Hematopoietic multipotent progenitor cell treated with erythropoietin and hydrocortisone succinate and interleukin-3 and kit ligand, for 4 days (in vitro differentiated cells): ENCODE results near the gene HHATL.
A peak's percentile ranks its signal among the peaks of the same experiment; 100 is the strongest.

Source experiments
- DNase-seq: peaks from one replicate; pipeline ENCODE4 v3.0.0-alpha.2; 2015

Gene HHATL

GRCh38 chr3:42683875-42684598, 18.6 kb downstream of the HHATL start:
- peak; percentile 36 for DNase-seq

GRCh38 chr3:42682301-42683070, 20.1 kb downstream of the HHATL start:
- no peak for DNase-seq

DNA sequence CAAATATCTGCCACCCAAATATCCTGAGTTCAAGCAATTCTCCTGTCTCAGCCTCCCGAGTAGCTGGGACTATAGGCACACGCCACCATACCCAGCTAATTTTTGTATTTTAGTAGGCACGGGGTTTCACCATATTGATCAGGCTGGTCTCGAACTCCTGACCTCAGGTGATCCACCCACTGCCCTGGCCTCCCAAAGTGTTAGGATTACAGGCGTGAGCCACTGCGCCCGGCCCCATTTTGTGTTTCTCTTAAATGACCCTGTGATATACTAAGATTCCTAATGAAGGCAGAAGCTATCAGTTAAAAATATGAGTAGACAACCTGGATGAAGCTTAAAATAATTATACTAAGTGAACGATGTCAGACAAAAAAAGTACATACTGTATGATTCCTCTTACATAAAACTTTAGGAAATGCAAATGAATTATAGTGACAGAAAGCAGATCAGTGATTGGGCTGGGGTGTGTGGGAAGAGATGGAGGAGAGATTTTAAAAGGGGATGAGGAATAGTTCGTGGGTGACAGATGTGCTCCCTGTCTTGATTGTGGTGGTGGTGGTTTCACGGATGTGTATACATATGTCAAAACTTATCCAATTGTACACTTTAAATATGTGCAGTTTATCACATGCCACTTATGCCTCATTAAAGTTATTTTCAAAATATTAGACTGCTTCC, 21.1 kb downstream of the HHATL start:
- no peak for DNase-seq

DNA sequence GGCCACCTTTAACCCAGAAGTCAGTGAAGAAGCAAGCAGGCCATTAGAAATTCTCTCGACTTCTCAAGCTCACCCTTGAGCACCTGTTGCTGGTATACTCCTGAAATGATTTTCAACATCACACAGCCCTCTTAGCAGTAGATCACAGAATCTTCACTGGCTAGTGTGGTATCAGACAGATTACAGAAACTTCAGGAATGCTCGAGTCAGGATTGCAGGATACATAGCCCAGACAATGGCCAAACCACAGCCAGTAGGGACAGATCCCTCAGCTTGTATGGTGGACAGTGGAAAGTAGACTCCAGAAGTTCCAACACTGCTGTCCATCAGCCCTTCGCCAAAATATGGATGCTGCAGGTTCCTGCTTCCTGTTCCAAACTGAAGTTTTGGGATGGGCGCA, 21.8 kb downstream of the HHATL start:
- DNase-seq = no peak

DNA sequence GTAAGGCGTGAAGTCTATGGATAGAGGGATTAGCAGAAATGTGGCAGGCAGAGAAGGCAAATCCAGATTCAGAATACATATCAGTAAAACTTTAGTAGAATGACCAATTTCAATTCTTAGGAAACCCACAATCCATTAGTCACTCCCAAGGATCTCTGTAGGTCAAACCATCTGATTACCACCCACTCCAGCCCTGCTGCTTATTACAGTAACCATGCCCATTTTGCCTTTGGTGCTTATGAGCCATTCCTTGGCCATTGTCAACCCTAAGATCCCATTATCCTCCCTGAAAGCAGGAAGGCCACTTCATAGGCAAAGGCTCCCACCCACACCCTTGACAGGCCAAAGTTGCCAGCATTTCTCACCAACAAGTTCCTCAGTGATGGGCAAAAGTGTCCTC, 22.3 kb downstream of the HHATL start:
- no peak for DNase-seq

DNA sequence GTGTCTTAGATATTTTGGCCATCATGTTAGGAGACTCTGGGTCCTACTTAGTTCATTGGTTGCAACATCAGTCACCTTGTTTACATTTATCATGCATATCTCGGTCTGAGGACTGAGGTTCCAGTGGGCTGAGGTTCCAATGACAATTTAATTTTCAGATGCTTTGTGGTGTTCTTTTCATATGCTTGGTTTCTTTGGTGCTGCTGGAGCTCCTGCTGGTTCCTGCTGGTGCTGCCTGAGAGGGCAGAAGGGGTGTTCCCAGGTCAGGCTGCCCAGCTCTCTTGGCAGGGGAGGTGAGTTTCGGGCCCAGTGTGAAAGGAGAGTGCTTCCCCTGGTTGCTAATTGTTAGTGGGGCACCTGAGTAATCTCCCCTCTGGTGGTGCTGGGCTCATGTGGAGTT, 24.2 kb downstream of the HHATL start:
- no peak for DNase-seq

- no peak for DNase-seq
Measured at GRCh38 chr3:42675909-42676308, 26.7 kb downstream of the HHATL start.

GRCh38 chr3:42674146-42674545, 28.5 kb downstream of the HHATL start:
- no peak for DNase-seq

DNA sequence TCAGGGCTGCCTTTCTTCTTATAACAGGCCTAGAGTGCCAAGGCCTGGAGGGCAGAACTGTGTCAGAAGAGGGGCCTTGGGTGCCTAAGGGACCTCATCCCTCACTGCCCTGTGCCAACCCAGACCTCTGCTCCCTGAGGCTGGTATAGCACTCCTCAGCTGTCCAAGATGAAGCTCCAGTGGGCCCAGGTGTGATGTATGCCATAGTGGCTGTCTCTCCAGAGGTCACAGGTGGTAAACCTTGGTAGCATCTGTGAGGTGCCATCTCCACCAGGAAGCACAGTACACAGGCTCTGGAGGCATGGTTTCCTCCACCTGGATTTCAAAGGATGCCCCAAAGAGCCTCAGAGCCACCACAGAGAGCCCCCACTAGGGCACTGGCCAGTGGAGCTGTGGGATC, 29.5 kb downstream of the HHATL start:
- no peak for DNase-seq

DNA sequence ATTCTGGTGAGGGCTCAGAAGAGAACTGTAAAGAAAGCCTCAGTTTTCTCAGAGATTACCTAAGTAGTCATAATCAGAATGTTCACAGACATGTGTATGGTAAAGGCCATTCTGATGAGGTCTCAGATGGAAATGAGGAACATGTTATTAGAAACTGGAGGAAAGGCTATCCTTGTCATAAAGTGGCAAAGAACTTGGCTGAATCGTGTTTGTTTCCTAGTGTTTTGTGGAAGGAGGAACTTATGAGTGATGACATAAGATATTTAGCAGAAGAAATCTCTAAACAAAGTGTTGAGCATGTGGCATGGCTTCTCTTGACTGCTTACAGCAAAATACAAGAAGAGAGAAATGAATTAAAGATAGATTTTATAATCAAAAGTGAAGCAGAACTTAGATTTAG, 30.1 kb downstream of the HHATL start:
- no peak for DNase-seq

DNA sequence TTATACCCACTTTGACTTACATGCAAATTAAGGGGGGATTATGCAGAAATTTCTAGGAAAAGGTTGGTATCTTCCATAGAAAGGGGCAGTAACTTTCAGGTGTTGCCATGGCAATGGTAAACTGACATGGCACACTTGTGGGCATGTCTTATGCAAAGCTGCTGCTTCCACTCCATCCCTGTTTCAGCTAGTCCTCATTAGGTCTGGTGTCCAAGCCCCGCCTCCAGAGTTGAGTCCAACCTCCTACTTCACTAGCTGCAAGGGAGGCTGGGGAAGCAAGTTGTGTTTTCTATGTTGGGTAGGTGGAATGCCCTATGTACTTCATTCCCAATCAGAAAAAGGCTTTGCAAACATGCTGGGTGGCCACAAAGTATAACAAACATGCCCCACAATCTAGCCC, 31.9 kb downstream of the HHATL start:
- DNase-seq = no peak

- no peak for DNase-seq
Measured at GRCh38 chr3:42670051-42670576, 32.5 kb downstream of the HHATL start.

DNA sequence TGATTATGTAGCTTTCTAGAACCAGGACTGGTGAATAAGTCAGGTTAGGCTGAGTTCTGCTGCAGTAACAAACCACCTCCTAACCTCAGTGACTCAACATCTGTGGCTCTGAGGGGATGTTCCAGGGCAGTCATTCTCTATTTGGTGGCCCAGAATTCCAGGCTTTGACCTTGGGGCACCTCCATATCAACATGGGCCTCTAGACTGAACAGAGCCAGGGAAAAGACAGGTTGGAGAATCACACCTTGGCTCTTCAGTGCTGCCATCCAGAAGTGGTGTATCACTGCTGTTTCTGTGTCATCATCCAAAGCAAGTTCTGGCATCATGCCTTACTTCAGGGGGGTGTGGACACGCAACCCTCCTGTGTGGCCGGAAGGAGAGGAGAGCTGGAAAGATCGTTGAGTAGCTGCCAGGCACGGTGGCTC, 33.8 kb downstream of the HHATL start:
- no peak for DNase-seq

DNA sequence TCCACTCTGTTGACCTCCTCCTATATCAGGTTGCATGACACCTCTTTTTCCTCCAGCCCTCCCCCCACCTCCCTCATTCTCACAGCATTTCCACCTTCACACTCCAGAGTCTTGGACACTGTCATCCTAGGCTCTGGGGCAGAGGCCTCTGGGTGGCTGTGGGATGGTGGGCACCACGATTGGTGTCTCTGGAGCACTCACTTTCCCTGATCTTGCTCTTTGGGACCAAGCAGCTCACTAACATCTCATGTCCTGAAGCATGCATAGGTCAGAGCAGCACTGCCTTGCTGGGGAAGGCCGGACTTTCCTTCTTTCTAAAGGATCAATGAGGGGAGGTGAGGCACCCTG, 34.2 kb downstream of the HHATL start:
- no peak for DNase-seq

GRCh38 chr3:42667523-42668412, 34.8 kb downstream of the HHATL start:
- DNase-seq = no peak

- DNase-seq = no peak
Measured at GRCh38 chr3:42667096-42667522, 35.5 kb downstream of the HHATL start.

- no peak for DNase-seq
Measured at GRCh38 chr3:42666577-42666998, 36.0 kb downstream of the HHATL start.

DNA sequence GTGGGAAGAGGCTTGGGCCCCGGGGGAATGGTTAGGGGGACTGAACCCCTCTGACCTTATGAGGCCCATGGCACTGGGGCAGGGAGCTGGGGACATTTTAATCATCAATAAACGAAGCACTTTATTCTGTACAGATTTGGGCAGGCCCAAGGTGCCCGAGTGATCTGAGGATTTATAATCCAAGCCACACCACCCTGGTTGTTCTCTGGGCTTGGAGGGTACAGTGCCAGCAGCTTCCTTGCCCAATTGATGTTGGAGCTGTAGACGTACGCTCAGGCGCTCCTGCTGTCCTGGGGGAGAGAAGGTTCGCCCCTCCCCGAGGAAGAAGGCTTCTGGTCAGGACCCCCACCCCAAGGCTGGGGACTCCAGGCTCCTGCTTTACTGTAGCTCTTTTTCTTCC, 36.6 kb downstream of the HHATL start:
- DNase-seq = no peak

- DNase-seq = no peak
Measured at GRCh38 chr3:42665050-42665878, 37.3 kb downstream of the HHATL start.

GRCh38 chr3:42664438-42664803, 38.2 kb downstream of the HHATL start:
- no peak for DNase-seq

- DNase-seq = no peak
Measured at GRCh38 chr3:42663581-42664437, 38.8 kb downstream of the HHATL start.
